Loucy (cell line): Measurements from ENCODE around the gene MAPK8IP1.

Experiments
- H2AFZ ChIP-seq: fragments of 200-600 bp; sonication (generic); 2 replicates; pipeline ENCODE4 v1.6.0; 2016; ENCODE audit warnings: antibody characterized with exemption, mild to moderate bottlenecking, low read length, moderate library complexity
- H3F3A ChIP-seq: fragments of 200-600 bp; 2 replicates; pipeline ENCODE4 v1.6.0; 2016; ENCODE audit warnings: antibody characterized with exemption, low read depth, mild to moderate bottlenecking
- H3K27me3 ChIP-seq: fragments of 200-600 bp; sonication (generic); 2 replicates; pipeline ENCODE4 v1.6.1; 2014; ENCODE audit warnings: low read length, mild to moderate bottlenecking; ENCODE audit not compliant: insufficient read depth, poor library complexity, severe bottlenecking
- H3K36me3 ChIP-seq: fragments of 200-600 bp; sonication (generic); 2 replicates; pipeline ENCODE4 v1.6.1; 2016; ENCODE audit warnings: low read length; ENCODE audit not compliant: insufficient read depth
- H3K4me1 ChIP-seq: fragments of 200-600 bp; sonication (generic); 2 replicates; pipeline ENCODE4 v1.5.1; 2014; ENCODE audit warnings: low read length, mild to moderate bottlenecking; ENCODE audit not compliant: insufficient read depth, poor library complexity, severe bottlenecking
- H3K4me2 ChIP-seq: fragments of 200-600 bp; sonication (generic); 2 replicates; pipeline ENCODE4 v1.6.0; 2014; ENCODE audit warnings: antibody characterized with exemption, low read length, low read depth, mild to moderate bottlenecking; ENCODE audit not compliant: poor library complexity, severe bottlenecking
- H3K4me3 ChIP-seq: fragments of 200-600 bp; sonication (generic); 2 replicates; pipeline ENCODE4 v1.5.1; 2014; ENCODE audit warnings: low read length, mild to moderate bottlenecking, mixed read lengths; ENCODE audit not compliant: poor library complexity, severe bottlenecking
- H3K79me2 ChIP-seq: fragments of 200-600 bp; sonication (generic); 2 replicates; pipeline ENCODE4 v1.6.1; 2014; ENCODE audit warnings: low read length; ENCODE audit not compliant: insufficient read depth
- H3K9ac ChIP-seq: fragments of 200-600 bp; sonication (generic); 2 replicates; pipeline ENCODE4 v1.6.0; 2014; ENCODE audit warnings: mild to moderate bottlenecking, low read depth, low read length, moderate library complexity; ENCODE audit not compliant: poor library complexity, severe bottlenecking
- H3K9me2 ChIP-seq: fragments of 200-600 bp; sonication (generic); replicated peaks from 2 replicates; pipeline ENCODE4 v1.6.1; 2016; ENCODE audit warnings: low read depth, low read length, mixed read lengths
- H3K9me3 ChIP-seq: fragments of 200-600 bp; sonication (generic); 2 replicates; pipeline ENCODE4 v1.6.1; 2014; ENCODE audit warnings: mild to moderate bottlenecking, antibody characterized with exemption, low read length, low read depth; ENCODE audit not compliant: insufficient read depth
- H4K20me1 ChIP-seq: fragments of 200-600 bp; sonication (generic); 2 replicates; pipeline ENCODE4 v1.6.0; 2014; ENCODE audit warnings: antibody characterized with exemption, low read length, mild to moderate bottlenecking; ENCODE audit not compliant: insufficient read depth, poor library complexity, severe bottlenecking
- EZH2phosphoT487 ChIP-seq: fragments of 200-600 bp; IDR thresholded peaks from 2 replicates; pipeline ENCODE4 v1.6.1; 2018; ENCODE audit warnings: antibody characterized with exemption, mild to moderate bottlenecking, moderate library complexity, borderline replicate concordance
- TF ChIP-seq, protein P1 (sequence below): fragments of 200-600 bp; sonication (generic); conservative IDR thresholded peaks from 2 replicates; pipeline ENCODE4 v1.5.1; 2014; ENCODE audit warnings: mild to moderate bottlenecking, antibody characterized with exemption, low read length

The MAPK8IP1 gene

DNA sequence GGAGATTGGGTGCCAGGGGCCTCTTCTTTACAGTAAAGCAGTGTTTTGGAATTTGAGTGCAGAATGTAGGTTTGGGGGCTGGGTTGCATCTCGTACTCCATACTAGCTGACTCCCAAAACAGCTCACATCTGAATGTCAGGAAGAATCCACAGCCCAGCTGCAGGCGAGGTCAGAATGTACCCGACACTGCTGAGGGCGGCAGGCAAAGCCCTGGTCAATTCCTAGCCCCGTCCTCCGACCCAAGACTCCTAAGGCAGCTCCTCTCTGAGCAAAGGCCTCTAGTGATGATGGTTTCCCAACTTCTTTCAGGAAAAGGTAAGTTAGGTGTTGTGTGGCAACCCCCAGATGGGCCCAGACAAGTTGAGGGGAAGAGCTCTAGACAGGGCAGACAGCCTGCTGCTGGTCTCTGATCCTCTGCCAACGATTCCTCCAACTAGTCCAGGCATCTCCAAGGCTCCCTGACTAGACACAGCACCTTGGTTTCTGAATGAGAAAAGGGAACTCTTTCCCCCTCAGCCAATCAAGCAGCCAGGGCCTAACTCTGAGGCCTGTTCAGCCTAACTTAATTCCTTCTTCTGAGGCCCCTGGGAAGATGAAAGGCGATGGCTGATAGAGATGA, 45.6 kb downstream of the MAPK8IP1 start:
- Histone ChIP-seq H4K20me1 (no peaks in the 10 kb centered on the region), H2AFZ (no peak overlapping the region), H3K9me2 (no peaks in the 10 kb centered on the region), H3K4me1 (peaks cover 10% of the 10 kb centered on the region), H3F3A (no peaks in the 10 kb centered on the region), H3K36me3 (peaks cover 41% of the 10 kb centered on the region; the same call in 1 of the 2 replicates), H3K9ac (no peak overlapping the region), H3K4me2 (no peak overlapping the region), H3K9me3 (no peaks in the 10 kb centered on the region), H3K4me3 (no peak overlapping the region), H3K79me2 (no peaks in the 10 kb centered on the region), H3K27me3 (no peaks in the 10 kb centered on the region)
- TF ChIP-seq EZH2phosphoT487, result no peak
- TF ChIP-seq, protein P1, sequence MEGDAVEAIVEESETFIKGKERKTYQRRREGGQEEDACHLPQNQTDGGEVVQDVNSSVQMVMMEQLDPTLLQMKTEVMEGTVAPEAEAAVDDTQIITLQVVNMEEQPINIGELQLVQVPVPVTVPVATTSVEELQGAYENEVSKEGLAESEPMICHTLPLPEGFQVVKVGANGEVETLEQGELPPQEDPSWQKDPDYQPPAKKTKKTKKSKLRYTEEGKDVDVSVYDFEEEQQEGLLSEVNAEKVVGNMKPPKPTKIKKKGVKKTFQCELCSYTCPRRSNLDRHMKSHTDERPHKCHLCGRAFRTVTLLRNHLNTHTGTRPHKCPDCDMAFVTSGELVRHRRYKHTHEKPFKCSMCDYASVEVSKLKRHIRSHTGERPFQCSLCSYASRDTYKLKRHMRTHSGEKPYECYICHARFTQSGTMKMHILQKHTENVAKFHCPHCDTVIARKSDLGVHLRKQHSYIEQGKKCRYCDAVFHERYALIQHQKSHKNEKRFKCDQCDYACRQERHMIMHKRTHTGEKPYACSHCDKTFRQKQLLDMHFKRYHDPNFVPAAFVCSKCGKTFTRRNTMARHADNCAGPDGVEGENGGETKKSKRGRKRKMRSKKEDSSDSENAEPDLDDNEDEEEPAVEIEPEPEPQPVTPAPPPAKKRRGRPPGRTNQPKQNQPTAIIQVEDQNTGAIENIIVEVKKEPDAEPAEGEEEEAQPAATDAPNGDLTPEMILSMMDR, result no peak

DNA sequence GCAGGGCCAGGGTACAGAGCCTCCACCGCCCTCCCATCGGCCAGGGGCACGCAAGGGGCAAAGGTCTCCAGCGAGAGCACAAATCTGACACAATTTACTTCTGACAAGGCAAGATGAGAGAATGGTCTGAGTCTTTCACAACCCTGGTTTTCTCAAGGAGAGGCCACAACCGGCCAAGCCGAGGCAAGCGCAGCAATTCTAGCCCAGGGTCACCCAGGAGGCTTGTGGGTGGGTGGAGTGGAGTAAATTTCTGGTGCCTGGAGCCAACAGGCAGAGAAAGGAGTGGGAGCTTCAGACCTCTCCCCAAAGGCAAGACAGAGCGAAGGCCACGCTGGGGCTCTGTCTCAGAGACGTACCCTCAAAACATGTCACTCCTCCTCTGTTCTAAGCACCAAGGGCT, 46.3 kb downstream of the MAPK8IP1 start:
- no peak overlapping the region for H3K9ac ChIP-seq
- H3K4me1 ChIP-seq, result peaks cover 8% of the 10 kb centered on the region
- no peaks in the 10 kb centered on the region for H4K20me1 ChIP-seq
- H3K79me2 ChIP-seq, result no peaks in the 10 kb centered on the region
- no peaks in the 10 kb centered on the region for H3K9me3 ChIP-seq
- H3K27me3 ChIP-seq, result no peaks in the 10 kb centered on the region
- no peaks in the 10 kb centered on the region for H3K9me2 ChIP-seq
- no peak overlapping the region for H3K4me2 ChIP-seq
- no peak overlapping the region for H3K4me3 ChIP-seq
- no peak overlapping the region for H2AFZ ChIP-seq
- TF ChIP-seq, protein P1, result no peak
- no peak for TF ChIP-seq EZH2phosphoT487
- peaks cover 46% of the 10 kb centered on the region; the same call in 1 of the 2 replicates for H3K36me3 ChIP-seq
- no peaks in the 10 kb centered on the region for H3F3A ChIP-seq

DNA sequence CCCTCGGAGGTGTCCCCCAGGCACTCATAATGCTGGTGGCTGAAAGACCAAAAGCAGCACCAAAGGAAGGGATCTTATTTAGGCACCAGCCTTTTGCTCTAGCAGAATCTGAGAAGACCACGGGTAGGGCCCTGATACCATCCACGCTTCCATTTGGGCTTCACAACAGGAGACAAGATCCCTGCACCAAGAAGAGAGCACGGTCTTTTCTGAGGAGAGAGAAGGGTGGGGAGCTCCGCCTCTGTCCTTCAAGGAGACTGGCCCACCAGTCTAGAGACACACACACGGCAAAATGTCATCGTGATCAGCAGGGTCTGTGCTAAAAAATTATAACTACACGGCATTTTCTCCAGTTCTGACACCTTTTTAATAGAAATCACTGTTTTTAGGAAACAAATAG, 46.8 kb downstream of the MAPK8IP1 start:
- Histone ChIP-seq H3K79me2 (no peaks in the 10 kb centered on the region), H3K27me3 (no peaks in the 10 kb centered on the region), H3K4me3 (no peak overlapping the region), H4K20me1 (no peaks in the 10 kb centered on the region), H3K9me2 (no peaks in the 10 kb centered on the region), H2AFZ (no peak overlapping the region), H3K4me1 (peaks cover 5% of the 10 kb centered on the region), H3F3A (no peaks in the 10 kb centered on the region), H3K4me2 (no peak overlapping the region), H3K36me3 (peaks cover 50% of the 10 kb centered on the region; the same call in 1 of the 2 replicates), H3K9ac (no peak overlapping the region), H3K9me3 (no peaks in the 10 kb centered on the region)
- TF ChIP-seq, protein P1, result no peak
- TF ChIP-seq EZH2phosphoT487, result no peak
